PC-3 (cell line): Measurements from ENCODE around the gene DLGAP4.

Source experiments
- EZH2 ChIP-seq: fragments of 300-600 bp; sonication (generic); IDR thresholded peaks from one replicate; pipeline ENCODE4 v1.6.1; 2017; ENCODE audit warnings: antibody characterized with exemption, mild to moderate bottlenecking, low read length; ENCODE audit not compliant: unreplicated experiment
- EZH2phosphoT487 ChIP-seq: fragments of 300-600 bp; sonication (generic); IDR thresholded peaks from 2 replicates; pipeline ENCODE4 v1.6.1; 2018; ENCODE audit warnings: mild to moderate bottlenecking, antibody characterized with exemption, low read length, borderline replicate concordance
- TF ChIP-seq, protein P1 (sequence below): fragments of 300-600 bp; sonication (generic); conservative IDR thresholded peaks from 2 replicates; pipeline ENCODE4 v1.5.1; 2017; ENCODE audit warnings: antibody characterized with exemption, low read depth, mild to moderate bottlenecking, low read length

- TF ChIP-seq, protein P1, sequence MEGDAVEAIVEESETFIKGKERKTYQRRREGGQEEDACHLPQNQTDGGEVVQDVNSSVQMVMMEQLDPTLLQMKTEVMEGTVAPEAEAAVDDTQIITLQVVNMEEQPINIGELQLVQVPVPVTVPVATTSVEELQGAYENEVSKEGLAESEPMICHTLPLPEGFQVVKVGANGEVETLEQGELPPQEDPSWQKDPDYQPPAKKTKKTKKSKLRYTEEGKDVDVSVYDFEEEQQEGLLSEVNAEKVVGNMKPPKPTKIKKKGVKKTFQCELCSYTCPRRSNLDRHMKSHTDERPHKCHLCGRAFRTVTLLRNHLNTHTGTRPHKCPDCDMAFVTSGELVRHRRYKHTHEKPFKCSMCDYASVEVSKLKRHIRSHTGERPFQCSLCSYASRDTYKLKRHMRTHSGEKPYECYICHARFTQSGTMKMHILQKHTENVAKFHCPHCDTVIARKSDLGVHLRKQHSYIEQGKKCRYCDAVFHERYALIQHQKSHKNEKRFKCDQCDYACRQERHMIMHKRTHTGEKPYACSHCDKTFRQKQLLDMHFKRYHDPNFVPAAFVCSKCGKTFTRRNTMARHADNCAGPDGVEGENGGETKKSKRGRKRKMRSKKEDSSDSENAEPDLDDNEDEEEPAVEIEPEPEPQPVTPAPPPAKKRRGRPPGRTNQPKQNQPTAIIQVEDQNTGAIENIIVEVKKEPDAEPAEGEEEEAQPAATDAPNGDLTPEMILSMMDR = no peak
- TF ChIP-seq EZH2 = no peak
- no peak for TF ChIP-seq EZH2phosphoT487
Measured at GRCh38 chr20:36341331-36342020, 35.3 kb downstream of the DLGAP4 start.
